HG03039 (cell line): ENCODE data around the gene MYO1A.
"Not testable (repeated sequence)": the region's sequence is repeated elsewhere in the genome, so short reads cannot be mapped to it uniquely, and the experiment has no call there.

Experiments used
- ATAC-seq: cut with Tn5 transposase; IDR thresholded peaks from one replicate; pipeline ENCODE4 v1.9.1; 2021; ENCODE audit warnings: mild to moderate bottlenecking, moderate library complexity; ENCODE audit not compliant: unreplicated experiment

The MYO1A gene

GRCh38 chr12:56996793-56997545 is 53.0 kb downstream of the MYO1A start:
- ATAC-seq = no peak

DNA sequence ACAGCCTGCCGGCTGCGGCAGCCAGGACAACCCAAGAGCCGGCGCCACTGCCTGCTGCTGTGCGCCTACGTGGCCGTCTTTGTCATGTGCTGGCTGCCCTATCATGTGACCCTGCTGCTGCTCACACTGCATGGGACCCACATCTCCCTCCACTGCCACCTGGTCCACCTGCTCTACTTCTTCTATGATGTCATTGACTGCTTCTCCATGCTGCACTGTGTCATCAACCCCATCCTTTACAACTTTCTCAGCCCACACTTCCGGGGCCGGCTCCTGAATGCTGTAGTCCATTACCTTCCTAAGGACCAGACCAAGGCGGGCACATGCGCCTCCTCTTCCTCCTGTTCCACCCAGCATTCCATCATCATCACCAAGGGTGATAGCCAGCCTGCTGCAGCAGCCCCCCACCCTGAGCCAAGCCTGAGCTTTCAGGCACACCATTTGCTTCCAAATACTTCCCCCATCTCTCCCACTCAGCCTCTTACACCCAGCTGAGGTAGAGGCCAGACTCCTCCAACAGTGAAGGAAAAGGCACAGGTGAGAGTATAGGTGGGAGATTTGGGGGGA is 53.9 kb downstream of the MYO1A start:
- ATAC-seq = no peak

DNA sequence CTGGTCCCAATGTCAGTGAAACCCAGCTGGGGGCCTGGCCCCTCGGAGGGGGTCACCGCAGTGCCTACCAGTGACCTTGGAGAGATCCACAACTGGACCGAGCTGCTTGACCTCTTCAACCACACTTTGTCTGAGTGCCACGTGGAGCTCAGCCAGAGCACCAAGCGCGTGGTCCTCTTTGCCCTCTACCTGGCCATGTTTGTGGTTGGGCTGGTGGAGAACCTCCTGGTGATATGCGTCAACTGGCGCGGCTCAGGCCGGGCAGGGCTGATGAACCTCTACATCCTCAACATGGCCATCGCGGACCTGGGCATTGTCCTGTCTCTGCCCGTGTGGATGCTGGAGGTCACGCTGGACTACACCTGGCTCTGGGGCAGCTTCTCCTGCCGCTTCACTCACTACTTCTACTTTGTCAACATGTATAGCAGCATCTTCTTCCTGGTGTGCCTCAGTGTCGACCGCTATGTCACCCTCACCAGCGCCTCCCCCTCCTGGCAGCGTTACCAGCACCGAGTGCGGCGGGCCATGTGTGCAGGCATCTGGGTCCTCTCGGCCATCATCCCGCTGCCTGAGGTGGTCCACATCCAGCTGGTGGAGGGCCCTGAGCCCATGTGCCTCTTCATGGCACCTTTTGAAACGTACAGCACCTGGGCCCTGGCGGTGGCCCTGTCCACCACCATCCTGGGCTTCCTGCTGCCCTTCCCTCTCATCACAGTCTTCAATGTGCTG is 54.6 kb downstream of the MYO1A start:
- ATAC-seq = no peak

GRCh38 chr12:56994231-56994746 is 55.6 kb downstream of the MYO1A start:
- ATAC-seq = no peak

DNA sequence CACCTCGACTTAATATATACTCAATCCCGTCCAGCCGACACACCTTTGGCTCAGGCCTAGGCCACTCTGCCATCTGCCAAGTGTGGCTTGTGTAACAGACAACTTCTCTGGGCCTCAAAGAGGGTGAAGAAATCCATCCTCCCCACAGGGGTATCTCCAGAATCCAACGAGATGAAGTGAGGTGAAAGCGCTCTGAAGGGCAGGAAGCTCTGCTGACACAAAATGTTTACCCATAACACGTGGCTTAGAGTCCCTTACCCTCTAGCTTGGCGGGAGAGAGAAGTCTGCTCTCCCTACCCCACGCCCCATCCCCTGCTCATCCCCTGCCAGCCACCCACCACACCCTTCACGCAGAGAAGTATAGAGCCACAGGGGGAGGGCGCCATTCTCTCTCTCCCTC is 56.6 kb downstream of the MYO1A start:
- ATAC-seq = no peak

- ATAC-seq = no peak
These were observed 58.3 kb downstream of the MYO1A start for GRCh38 chr12:56991319-56992246.

- no peak for ATAC-seq
These were observed 59.1 kb downstream of the MYO1A start for GRCh38 chr12:56990648-56991318.

DNA sequence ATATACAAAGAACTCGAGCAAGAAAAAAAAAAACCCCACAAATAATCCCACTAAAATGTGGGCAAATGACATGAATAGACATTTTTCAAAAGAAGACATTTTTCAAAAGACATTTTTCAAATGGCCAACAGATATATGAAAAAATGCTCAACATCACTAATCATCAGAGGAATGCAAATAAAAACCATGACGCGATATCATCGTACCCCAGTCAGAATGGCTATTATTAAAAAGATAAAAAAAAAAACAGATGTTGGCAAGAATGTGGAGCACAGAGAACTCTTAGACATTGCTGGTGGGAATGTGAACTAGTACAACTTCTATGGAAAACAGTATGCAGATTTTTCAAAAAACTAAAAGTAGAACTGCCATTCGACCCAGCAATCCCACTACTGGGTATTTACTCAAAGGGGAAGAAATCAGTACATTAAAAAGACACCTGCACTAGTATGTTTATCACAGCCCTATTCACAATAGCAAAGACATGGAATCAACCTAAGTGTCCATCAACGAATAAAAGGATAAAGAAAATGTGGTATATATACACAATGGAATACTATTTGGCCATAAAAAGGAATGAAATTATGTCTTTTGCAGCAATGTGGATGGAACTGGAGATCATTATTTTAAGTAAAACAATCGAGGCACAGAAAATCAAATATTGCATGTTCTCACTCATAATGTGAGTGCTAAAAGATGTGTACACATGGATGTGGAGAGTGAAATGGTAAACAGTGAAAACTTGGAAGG is 59.9 kb downstream of the MYO1A start:
- ATAC-seq = no peak

GRCh38 chr12:56988207-56988739 is 61.7 kb downstream of the MYO1A start:
- no peak for ATAC-seq

DNA sequence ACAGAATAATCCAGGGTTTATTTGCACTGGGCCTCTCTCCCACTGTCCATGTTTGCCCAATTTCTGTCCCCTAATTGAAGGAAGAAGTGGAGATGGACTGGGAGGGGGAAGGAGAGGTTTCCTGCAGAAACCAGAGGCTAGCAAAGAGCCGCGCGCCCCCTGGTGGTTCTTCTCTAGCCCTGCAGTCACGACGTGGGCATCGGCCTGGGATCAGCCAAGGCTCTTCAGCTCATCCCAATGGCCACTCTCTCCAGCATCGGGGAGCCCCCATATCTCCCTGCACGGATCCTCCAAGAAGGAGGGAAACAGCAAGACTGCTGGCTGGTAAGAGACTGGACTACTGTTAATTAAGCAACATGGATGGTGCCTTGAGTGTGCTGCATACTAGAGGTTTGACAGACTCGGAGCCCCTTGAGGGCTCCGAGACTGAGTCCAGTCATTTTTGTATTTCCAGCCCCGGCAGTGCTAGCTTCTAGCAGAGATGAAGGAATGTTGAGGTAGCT is 62.3 kb downstream of the MYO1A start:
- peak; percentile 55 for ATAC-seq

DNA sequence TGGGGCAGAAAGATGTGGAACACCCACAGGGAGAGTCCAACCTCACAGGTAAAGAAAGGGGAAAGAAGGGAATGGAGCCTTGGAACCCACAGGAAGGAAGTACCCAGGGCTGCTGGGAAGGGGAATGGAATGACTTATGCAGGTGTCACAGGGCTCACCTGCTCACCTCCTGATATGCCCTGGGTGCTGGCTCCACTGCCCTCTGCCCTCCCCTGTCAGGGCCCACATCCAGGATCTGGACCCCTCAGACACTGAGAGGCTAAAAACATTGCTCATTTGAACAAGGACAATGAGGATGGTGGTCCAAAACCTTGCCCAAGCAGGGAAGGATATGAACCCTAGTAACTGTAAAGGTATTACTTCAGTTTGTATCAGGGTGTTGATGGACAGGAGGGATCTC is 62.9 kb downstream of the MYO1A start:
- ATAC-seq = no peak

GRCh38 chr12:56985714-56986113 is 64.2 kb downstream of the MYO1A start:
- ATAC-seq = not testable (repeated sequence)

GRCh38 chr12:56983386-56983785 is 66.5 kb downstream of the MYO1A start:
- ATAC-seq = no peak

DNA sequence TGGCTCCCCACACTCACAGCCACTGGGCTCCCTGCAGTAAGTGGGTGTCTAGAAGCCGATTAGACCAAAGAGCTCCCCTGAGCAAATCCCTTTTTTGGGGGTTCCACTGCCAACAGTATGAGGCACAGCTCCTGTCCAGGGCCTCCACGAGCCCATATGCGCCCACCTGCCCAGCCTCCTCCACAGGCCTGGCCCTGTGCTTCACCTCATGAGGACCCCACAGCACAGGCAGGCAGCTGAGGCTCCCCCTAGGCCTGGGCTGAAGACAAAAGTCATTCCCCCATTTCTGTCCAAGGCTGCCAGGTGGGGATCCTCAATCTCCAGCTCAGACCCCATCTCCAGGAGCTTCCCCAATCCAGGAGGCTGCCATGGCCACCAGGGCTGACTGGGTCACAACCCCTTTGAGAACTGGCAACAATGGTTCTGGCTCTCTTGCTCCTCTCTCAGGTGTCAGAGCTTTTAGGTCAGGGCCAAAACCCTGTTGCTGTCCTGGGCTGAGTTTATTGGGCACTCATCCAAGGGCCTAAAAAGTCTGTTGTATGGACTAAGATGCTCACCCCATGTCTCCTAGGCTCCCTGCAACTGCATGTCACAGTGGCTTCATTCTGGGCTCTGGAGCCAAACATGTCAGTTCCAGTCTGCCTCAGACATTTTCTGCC is 67.2 kb downstream of the MYO1A start:
- not testable (repeated sequence) for ATAC-seq

DNA sequence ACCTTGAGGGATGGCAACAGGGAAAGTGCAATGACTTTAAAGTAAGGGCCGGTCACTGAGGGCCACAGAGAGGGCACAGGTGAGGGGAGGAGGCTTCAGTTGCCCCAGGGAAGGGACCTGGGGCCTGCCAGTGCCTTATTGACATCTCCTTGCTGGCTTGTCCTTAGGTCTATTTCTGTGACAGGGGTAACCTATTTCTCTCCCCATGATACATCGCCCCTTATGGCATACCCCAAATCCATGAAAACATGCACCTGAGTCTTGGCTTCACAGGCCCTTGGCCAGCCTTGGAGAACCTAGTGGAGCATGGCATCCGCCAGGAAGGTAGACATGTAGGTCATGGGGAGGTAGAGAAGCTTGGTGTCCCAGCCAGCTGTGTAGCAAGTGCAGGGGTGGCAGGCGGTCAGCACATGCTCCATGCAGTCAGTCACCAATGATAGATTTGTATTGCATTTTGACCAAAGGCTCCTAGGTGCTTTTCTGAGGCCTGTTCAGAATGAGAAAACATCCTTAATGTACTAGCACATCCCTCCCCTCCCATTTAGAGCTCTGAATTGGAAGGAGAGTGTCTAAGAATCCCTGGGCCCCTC is 68.9 kb downstream of the MYO1A start:
- ATAC-seq = no peak

DNA sequence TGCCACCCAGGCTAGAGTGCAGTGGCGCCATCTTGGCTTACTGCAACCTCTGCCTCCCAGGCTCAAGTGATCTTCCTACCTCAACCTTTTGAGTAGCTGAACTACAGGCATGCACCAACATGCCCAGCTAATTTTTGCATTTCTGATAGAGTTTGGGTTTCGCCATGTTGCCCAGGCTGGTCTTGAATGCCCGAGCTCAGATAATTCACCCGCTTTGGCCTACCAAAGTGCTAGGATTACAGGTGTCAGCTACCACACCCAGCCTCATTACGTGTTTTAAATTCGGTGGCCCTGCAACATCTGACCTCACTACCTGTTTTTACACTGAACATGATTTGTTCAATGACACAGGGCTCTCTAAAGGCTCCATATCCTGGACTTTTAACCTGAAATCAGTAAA is 69.7 kb downstream of the MYO1A start:
- no peak for ATAC-seq

- ATAC-seq = no peak
These were observed 70.3 kb downstream of the MYO1A start for GRCh38 chr12:56979628-56980027.
